CD4-positive, alpha-beta T cell treated with Interferon gamma for 1 hour (primary cell): ENCODE results near the gene ELANE.

Source experiments
- DNase-seq: peaks from one replicate; pipeline ENCODE4 v3.0.0-alpha.2; 2020

The ELANE gene

GRCh38 chr19:852136-853013 lies at the start of gene ELANE:
Gene ELANE, plus strand, starts transcription at chr19:852303. Its CDS starts 26 bp downstream, at chr19:852329.
- no peak for DNase-seq

GRCh38 chr19:802498-803098 lies 49.5 kb upstream of the ELANE start:
- no peak for DNase-seq

- no peak for DNase-seq
These were observed 49.0 kb upstream of the ELANE start for GRCh38 chr19:803099-803561.

GRCh38 chr19:803686-804418 lies 48.3 kb upstream of the ELANE start:
- no peak for DNase-seq

- DNase-seq = no peak
These were observed 47.5 kb upstream of the ELANE start for GRCh38 chr19:804419-805165.

- no peak for DNase-seq
These were observed 46.9 kb upstream of the ELANE start for GRCh38 chr19:805166-805551.

- no peak for DNase-seq
These were observed 46.2 kb upstream of the ELANE start for GRCh38 chr19:805600-806550.

- DNase-seq = no peak
These were observed 45.2 kb upstream of the ELANE start for GRCh38 chr19:806815-807421.

GRCh38 chr19:807627-808422 lies 44.3 kb upstream of the ELANE start:
- DNase-seq = no peak

GRCh38 chr19:808423-808775 lies 43.7 kb upstream of the ELANE start:
- DNase-seq = no peak

- DNase-seq = no peak
These were observed 41.8 kb upstream of the ELANE start for GRCh38 chr19:810077-810855.

- DNase-seq = no peak
These were observed 41.1 kb upstream of the ELANE start for GRCh38 chr19:810883-811489.

GRCh38 chr19:811506-812048 lies 40.5 kb upstream of the ELANE start:
- DNase-seq = no peak

GRCh38 chr19:812049-812746 lies 39.9 kb upstream of the ELANE start:
- DNase-seq = no peak

GRCh38 chr19:812747-813218 lies 39.3 kb upstream of the ELANE start:
- no peak for DNase-seq

- no peak for DNase-seq
These were observed 38.6 kb upstream of the ELANE start for GRCh38 chr19:813219-814151.
